Fibroblast of villous mesenchyme (primary cell): Measurements from ENCODE around the gene HCST. TPM values are rescaled to one million over a fixed set of nuclear protein-coding genes. Genes with fewer than 3 reads are reported as not detected.

ENCODE experiments used
- DNase-seq: peaks from one replicate; pipeline ENCODE4 v3.0.0-alpha.2; 2010; ENCODE audit warnings: low read depth
- H3K4me3 ChIP-seq: 2 replicates; pipeline ENCODE4 v1.5.1; 2011; ENCODE audit warnings: low read depth, mild to moderate bottlenecking, low read length
- total RNA-seq: library from RNA; depleted of rRNA; stranded (reverse); fragments of >200 nt; gene quantifications from 2 replicates; pipeline ENCODE4 v1.2.3, GENCODE V29; 2012
- TF ChIP-seq, protein P1 (sequence below): IDR thresholded peaks from 2 replicates; pipeline ENCODE4 v1.5.1; 2012; ENCODE audit warnings: low read depth, mild to moderate bottlenecking, low read length; ENCODE audit not compliant: insufficient read depth

HCST gene
- total RNA-seq, 1 donor: 0.43 TPM

- H3K4me3 ChIP-seq: peak overlapping the region; percentile 72
- TF ChIP-seq, protein P1, sequence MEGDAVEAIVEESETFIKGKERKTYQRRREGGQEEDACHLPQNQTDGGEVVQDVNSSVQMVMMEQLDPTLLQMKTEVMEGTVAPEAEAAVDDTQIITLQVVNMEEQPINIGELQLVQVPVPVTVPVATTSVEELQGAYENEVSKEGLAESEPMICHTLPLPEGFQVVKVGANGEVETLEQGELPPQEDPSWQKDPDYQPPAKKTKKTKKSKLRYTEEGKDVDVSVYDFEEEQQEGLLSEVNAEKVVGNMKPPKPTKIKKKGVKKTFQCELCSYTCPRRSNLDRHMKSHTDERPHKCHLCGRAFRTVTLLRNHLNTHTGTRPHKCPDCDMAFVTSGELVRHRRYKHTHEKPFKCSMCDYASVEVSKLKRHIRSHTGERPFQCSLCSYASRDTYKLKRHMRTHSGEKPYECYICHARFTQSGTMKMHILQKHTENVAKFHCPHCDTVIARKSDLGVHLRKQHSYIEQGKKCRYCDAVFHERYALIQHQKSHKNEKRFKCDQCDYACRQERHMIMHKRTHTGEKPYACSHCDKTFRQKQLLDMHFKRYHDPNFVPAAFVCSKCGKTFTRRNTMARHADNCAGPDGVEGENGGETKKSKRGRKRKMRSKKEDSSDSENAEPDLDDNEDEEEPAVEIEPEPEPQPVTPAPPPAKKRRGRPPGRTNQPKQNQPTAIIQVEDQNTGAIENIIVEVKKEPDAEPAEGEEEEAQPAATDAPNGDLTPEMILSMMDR: no peak
- DNase-seq: no peak
Observed at GRCh38 chr19:35936738-35937268, 34.5 kb downstream of the HCST start.

DNA sequence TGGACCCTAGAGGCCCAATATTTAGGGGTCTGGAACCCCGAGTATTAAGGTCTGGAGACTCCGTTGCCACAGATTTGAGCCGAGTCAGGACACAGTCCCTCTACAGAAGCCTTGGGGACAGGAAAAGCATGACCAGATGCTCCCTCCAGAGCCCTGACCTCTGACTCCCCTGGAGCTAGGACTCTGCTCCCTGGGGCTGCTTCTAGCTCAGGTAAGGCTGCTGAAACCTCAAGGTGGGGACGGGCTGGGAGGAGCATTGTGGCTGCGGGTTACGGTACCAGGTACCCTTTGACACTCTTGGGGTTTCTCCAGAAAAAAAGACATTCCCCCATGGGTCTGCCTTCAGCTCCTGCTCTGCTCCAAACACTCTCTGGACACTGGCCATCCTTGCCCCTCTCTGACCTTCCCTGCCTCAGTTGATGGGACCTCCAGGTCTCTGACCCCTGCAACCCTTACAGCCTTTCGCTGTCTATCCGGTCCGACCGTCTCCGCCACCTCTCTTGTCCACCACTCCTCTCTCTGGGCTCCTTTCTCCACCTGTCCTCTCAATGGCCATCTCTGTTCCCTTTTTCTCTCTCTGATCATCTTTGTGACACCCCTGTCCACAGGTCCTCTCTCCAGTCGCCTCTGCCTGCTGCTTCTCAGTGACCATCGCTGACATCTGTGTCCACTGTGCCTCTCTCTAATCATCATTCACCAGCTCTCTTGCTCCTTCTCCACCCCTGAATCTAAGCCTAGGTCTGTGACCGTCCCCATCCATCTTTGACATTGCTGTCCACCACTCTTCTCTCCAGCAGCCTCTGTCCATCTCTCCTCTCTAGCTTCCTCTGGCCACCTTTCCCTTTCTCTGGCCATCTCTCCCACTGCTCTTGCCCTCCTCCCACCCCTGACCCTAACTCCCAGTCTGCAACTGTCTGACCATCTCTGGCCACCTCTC lies 35.3 kb downstream of the HCST start:
- peak overlapping the region; percentile 72 for H3K4me3 ChIP-seq
- no peak for DNase-seq
- TF ChIP-seq, protein P1: no peak

DNA sequence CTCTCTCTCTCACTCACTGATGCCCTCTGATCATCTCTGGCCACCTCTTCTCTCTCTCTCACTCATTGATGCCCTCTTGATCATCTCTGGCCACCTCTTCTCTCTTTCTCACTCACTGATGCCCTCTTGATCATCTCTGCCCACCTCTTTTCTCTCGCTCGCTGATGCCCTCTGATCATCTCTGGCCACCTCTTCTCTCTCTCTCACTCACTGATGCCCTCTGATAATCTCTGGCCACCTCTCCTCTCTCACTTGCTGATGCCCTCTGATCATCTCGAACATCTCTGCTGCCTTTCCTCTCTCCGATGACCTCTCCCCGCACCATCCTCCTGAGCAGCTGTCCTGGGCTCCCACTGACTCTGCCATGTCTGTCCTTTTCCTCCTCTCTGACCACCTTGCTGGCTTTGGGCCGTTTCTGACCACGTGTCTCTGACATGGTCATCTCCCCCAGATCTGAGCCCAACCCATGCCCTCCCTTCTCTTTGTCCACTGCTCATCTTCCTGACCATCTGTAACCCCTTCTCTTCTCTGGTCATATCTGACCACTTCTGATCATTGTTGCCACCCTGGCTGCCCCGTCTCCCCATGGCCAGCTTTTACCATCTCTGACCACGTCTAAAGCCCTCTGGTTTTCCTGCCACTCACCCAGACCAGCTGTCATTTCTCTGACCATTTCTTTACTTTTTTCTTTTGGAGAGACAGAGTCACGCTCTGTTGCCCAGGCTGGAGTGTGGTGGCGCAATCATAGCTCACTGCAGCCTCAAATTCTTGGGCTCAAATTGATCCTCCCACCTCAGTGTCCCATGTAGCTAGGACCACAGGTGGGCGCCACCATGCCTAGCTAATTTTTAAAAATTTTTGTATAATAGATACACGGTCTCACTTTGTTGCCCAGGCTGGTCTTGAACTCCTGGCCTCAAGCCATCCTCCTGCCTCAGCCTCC lies 36.2 kb downstream of the HCST start:
- TF ChIP-seq, protein P1: no peak
- no peak for DNase-seq
- peak overlapping the region; percentile 12 for H3K4me3 ChIP-seq

GRCh38 chr19:35939307-35940077 lies 37.2 kb downstream of the HCST start:
- no peak overlapping the region for H3K4me3 ChIP-seq
- TF ChIP-seq, protein P1: no peak
- DNase-seq: no peak

DNA sequence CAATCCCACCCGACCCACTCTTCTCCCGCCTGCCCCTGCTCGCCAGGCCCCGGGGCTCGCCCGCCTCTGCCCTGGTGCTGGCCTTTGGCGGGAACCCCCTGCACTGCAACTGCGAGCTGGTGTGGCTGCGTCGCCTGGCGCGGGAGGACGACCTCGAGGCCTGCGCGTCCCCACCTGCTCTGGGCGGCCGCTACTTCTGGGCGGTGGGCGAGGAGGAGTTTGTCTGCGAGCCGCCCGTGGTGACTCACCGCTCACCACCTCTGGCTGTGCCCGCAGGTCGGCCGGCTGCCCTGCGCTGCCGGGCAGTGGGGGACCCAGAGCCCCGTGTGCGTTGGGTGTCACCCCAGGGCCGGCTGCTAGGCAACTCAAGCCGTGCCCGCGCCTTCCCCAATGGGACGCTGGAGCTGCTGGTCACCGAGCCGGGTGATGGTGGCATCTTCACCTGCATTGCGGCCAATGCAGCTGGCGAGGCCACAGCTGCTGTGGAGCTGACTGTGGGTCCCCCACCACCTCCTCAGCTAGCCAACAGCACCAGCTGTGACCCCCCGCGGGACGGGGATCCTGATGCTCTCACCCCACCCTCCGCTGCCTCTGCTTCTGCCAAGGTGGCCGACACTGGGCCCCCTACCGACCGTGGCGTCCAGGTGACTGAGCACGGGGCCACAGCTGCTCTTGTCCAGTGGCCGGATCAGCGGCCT lies 37.9 kb downstream of the HCST start:
- no peak for DNase-seq
- TF ChIP-seq, protein P1: no peak
- no peak overlapping the region for H3K4me3 ChIP-seq
